ENCODE measurements around the gene NPAS4. TPM values are rescaled to one million over a fixed set of nuclear protein-coding genes. Genes with fewer than 3 reads are reported as not detected.
A peak's percentile ranks its signal among the peaks of the same experiment; 100 is the strongest.

NPAS4 gene
- total and polyA plus RNA-seq, 2 of the 13 experiments (the other 11 are each of a cell fraction or from before 2014, with no cell fraction given): not detected

- TF ChIP-seq ZNF17 (CRISPR knock-in tag; IDR thresholded peaks at IDR 0.05) (no peak), HNRNPK (IDR thresholded peaks at IDR 0.05; ENCODE audit: low read depth, low read length, poor library complexity, severe bottlenecking) (peak; percentile 17), BRCA1 (CRISPR knock-in tag; IDR thresholded peaks at IDR 0.05) (no peak), FIP1L1 (IDR thresholded peaks at IDR 0.05; ENCODE audit: borderline replicate concordance, insufficient read depth, low read depth, low read length) (no peak), KAT8 (CRISPR knock-in tag; IDR thresholded peaks at IDR 0.05) (peak; percentile 44; the same call in 1 of the 2 replicates), ZNF414 (CRISPR knock-in tag; IDR thresholded peaks at IDR 0.05) (peak; percentile 41; the same call in 1 of the 2 replicates), PITX1 (CRISPR knock-in tag; IDR thresholded peaks at IDR 0.05) (peak; percentile 26; the same call in 1 of the 2 replicates), ZBTB2 (CRISPR knock-in tag; IDR thresholded peaks at IDR 0.05; ENCODE audit: low read depth) (no peak), PHF8 (CRISPR knock-in tag; IDR thresholded peaks at IDR 0.05) (peak; percentile 27; the same call in 1 of the 2 replicates), ZFP36 (IDR thresholded peaks at IDR 0.05; ENCODE audit: borderline replicate concordance, low read depth, low read length, partially characterized antibody) (no peak), GABPA (IDR thresholded peaks at IDR 0.05; ENCODE audit: low read depth, low read length) (no peak), GABPA (CRISPR knock-in tag; IDR thresholded peaks at IDR 0.05; ENCODE audit: low read depth) (peak; percentile 6; the same call in 1 of the 2 replicates), UBTF (CRISPR knock-in tag; IDR thresholded peaks at IDR 0.05) (0 out of 2 replicates have a peak, but pooled peaks have one; percentile 26), ISL2 (CRISPR knock-in tag; IDR thresholded peaks at IDR 0.05) (peak; percentile 25; the same call in 1 of the 2 replicates), MXD3 (CRISPR knock-in tag; IDR thresholded peaks at IDR 0.05) (peak; percentile 14; the same call in 1 of the 2 replicates), ZNF143 (CRISPR knock-in tag; IDR thresholded peaks at IDR 0.05) (no peak), RFXAP (CRISPR knock-in tag; IDR thresholded peaks at IDR 0.05; ENCODE audit: borderline replicate concordance) (no peak), RBFOX2 (IDR thresholded peaks at IDR 0.05; ENCODE audit: low read depth, low read length) (peak; percentile 54), HNRNPLL (IDR thresholded peaks at IDR 0.05; ENCODE audit: low read depth, low read length, poor library complexity, severe bottlenecking) (peak; percentile 86), SIX1 (CRISPR knock-in tag; IDR thresholded peaks at IDR 0.05; ENCODE audit: borderline replicate concordance) (peak; percentile 87; the same call in 1 of the 2 replicates), ZNF768 (CRISPR knock-in tag; IDR thresholded peaks at IDR 0.05) (no peak; the same call in 1 of the 2 replicates), ZMYM3 (CRISPR knock-in tag; IDR thresholded peaks at IDR 0.05) (no peak)
These were observed 49.0 kb upstream of the NPAS4 start, which contains the start of gene SLC29A2 (continued) for GRCh38 chr11:66371627-66372415.

Measured in HepG2 (cell line).